ENCODE results near the gene TRPC4.
A peak's percentile ranks its signal among the peaks of the same experiment; 100 is the strongest.

The TRPC4 gene

GRCh38 chr13:37652596-37652995, 217.0 kb downstream of the TRPC4 start:
- no peak for DNase-seq

- DNase-seq, result no peak
These were observed 217.7 kb downstream of the TRPC4 start for GRCh38 chr13:37651891-37652290.

- no peak for DNase-seq
These were observed 221.0 kb downstream of the TRPC4 start for GRCh38 chr13:37648609-37649008.

- no peak for DNase-seq
These were observed 222.4 kb downstream of the TRPC4 start for GRCh38 chr13:37647031-37647650.

- DNase-seq, result no peak
These were observed 223.0 kb downstream of the TRPC4 start for GRCh38 chr13:37646531-37646930.

GRCh38 chr13:37645181-37645740, 224.3 kb downstream of the TRPC4 start:
- DNase-seq, result no peak

- DNase-seq, result no peak
These were observed 228.2 kb downstream of the TRPC4 start for GRCh38 chr13:37641391-37641790.

GRCh38 chr13:37640499-37640898, 229.1 kb downstream of the TRPC4 start:
- DNase-seq, result no peak

- DNase-seq, result no peak
These were observed 232.9 kb downstream of the TRPC4 start for GRCh38 chr13:37636701-37637100.

- no peak for DNase-seq
These were observed 237.3 kb downstream of the TRPC4 start for GRCh38 chr13:37632294-37632693.

GRCh38 chr13:37627428-37627827, 242.1 kb downstream of the TRPC4 start:
- DNase-seq, result no peak

- no peak for DNase-seq
These were observed 247.7 kb downstream of the TRPC4 start for GRCh38 chr13:37621811-37622361.

- DNase-seq, result no peak
These were observed 251.0 kb downstream of the TRPC4 start for GRCh38 chr13:37618554-37618953.

- DNase-seq, result no peak
These were observed 252.4 kb downstream of the TRPC4 start for GRCh38 chr13:37617173-37617572.

- no peak for DNase-seq
These were observed 253.4 kb downstream of the TRPC4 start for GRCh38 chr13:37616131-37616530.

- DNase-seq, result no peak
These were observed 254.3 kb downstream of the TRPC4 start for GRCh38 chr13:37615276-37615675.

GRCh38 chr13:37613638-37614037, 255.9 kb downstream of the TRPC4 start:
- DNase-seq, result no peak

- no peak for DNase-seq
These were observed 256.3 kb downstream of the TRPC4 start for GRCh38 chr13:37613236-37613635.

- DNase-seq, result peak; percentile 4
These were observed 260.7 kb downstream of the TRPC4 start for GRCh38 chr13:37608750-37609339.

- peak; percentile 30 for DNase-seq
These were observed 266.7 kb downstream of the TRPC4 start for GRCh38 chr13:37602733-37603381.

GRCh38 chr13:37601648-37602440, 267.7 kb downstream of the TRPC4 start:
- DNase-seq, result no peak

- DNase-seq, result no peak
These were observed 270.1 kb downstream of the TRPC4 start for GRCh38 chr13:37599519-37599918.

GRCh38 chr13:37598597-37598996, 271.0 kb downstream of the TRPC4 start, which contains the start of gene POSTN:
POSTN (minus strand) TSS chr13:37598768; CDS start chr13:37598726, 42 bp downstream.
- no peak for DNase-seq
